Activated naive CD4-positive, alpha-beta T cell treated with anti-CD3 and anti-CD28 coated beads, Interleukin-2, amount 10 ng/mL, durations not matched to agents 5 hours and 36 hours (primary cell): ENCODE data around the gene CCDC92. TPM values are rescaled to one million over a fixed set of nuclear protein-coding genes. Genes with fewer than 3 reads are reported as not detected.

Experiments
- total RNA-seq, 2 experiments: library from RNA; stranded (reverse); gene quantifications; one replicate each; pipeline ENCODE4 v1.2.3, GENCODE V29; 2021

The CCDC92 gene
- 10 to 100 TPM; 21.0 to 23.9 TPM for total RNA-seq

DNA sequence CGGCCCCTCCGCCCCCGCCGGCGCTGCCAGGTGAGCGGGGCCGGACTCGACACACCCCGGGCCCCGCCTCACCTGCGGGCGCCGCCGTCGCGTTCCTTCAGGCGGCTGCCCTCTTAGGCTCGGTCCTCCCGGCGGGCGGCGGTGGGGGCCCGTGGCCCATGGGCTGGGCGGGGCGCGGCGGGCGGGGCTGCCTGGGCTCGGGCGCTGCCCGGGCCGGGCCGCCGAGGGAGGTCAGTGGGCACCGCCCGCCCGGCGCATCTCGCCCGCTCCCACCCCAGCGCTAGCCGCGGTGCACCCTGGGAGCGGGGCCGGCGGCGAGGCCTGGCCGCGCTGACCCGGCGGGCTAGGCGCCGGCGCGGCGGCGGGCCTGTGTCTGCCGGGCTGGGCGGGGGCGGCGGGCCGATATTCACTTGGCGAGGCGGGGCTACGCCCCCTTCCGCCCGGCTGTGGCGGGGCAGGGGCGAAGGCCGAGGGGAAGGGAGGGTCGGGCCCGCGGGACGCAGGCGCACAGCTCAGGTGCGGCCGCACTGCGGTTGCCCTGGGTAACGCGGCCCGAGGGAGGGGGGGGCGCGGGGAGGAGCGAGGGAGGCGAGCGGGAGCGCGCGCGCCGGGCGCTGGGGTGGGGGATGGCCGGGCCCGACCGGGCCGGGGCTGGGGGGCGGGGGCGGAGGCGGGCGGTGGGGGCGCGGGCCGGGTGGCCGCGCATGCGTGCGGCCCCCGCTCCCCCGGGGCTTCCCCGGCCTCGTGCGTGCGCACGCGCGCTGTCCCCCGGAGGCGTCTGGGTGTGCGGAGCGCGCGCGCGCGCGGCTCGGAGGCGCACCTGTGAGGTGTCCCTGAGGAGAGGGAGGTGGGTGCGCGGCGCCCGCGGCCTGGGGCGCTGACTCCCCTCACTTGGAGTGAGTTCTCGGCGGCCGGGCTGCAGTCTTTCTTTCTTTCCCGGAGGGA is at the start of gene CCDC92, which contains the start of gene ZNF664:
TSS of gene CCDC92 (minus strand) at position 375 of the 945 bp plus-strand sequence. CDS start 28,526 bp downstream, outside the sequence.
TSS of gene ZNF664 (plus strand) at position 759 of the 945 bp plus-strand sequence. CDS start 38,930 bp downstream, outside the sequence.

Other genes starting within 250 kb of the CCDC92 start
- under 1 TPM in 1 of 2 experiments, not detected in 1; 0.05 TPM for gene DNAH10, start 210.5 kb downstream of the CCDC92 start, total RNA-seq
- 10 to 100 TPM; 43.9 to 49.6 TPM for gene ZNF664, start 384 bp upstream of the CCDC92 start, total RNA-seq